H9 (cell line): ENCODE measurements around the gene RBMS3. TPM values are rescaled to one million over a fixed set of nuclear protein-coding genes. Genes with fewer than 3 reads are reported as not detected.

Experiments used
- DNase-seq: peaks from one replicate; pipeline ENCODE4 v3.0.0-alpha.2; 2017
- H2AFZ ChIP-seq: one replicate; pipeline ENCODE4 v1.6.1; 2013; ENCODE audit warnings: mild to moderate bottlenecking, low read length, control low read depth, moderate library complexity
- H2AK5ac ChIP-seq: 2 replicates; pipeline ENCODE4 v1.6.1; 2013; ENCODE audit warnings: low read length, control low read depth, mixed read lengths; ENCODE audit not compliant: insufficient read length
- H2BK120ac ChIP-seq: one replicate; pipeline ENCODE4 v1.6.1; 2013; ENCODE audit warnings: low read depth, mild to moderate bottlenecking, low read length, control low read depth, inconsistent platforms; ENCODE audit not compliant: poor library complexity, severe bottlenecking
- H2BK12ac ChIP-seq: 2 replicates; pipeline ENCODE4 v1.6.1; 2013; ENCODE audit warnings: low read length, control low read depth, mixed read lengths, low read depth; ENCODE audit not compliant: insufficient read length
- H2BK15ac ChIP-seq: 2 replicates; pipeline ENCODE4 v1.6.1; 2013; ENCODE audit warnings: low read depth, low read length, control low read depth
- H2BK20ac ChIP-seq: one replicate; pipeline ENCODE4 v1.6.1; 2013; ENCODE audit warnings: low read depth, mild to moderate bottlenecking, low read length, control low read depth, inconsistent platforms; ENCODE audit not compliant: poor library complexity, severe bottlenecking
- H2BK5ac ChIP-seq: 2 replicates; pipeline ENCODE4 v1.6.1; 2013; ENCODE audit warnings: low read length, control low read depth, mixed read lengths; ENCODE audit not compliant: insufficient read length
- H3K14ac ChIP-seq: 2 replicates; pipeline ENCODE4 v1.6.1; 2013; ENCODE audit warnings: low read length, control low read depth; ENCODE audit not compliant: insufficient read depth
- H3K18ac ChIP-seq: 2 replicates; pipeline ENCODE4 v1.6.1; 2013; ENCODE audit warnings: low read depth, mild to moderate bottlenecking, mixed read lengths, low read length, control low read depth; ENCODE audit not compliant: insufficient read length
- H3K23ac ChIP-seq: 2 replicates; pipeline ENCODE4 v1.6.1; 2013; ENCODE audit warnings: low read length, control low read depth, mixed read lengths, low read depth; ENCODE audit not compliant: insufficient read length
- H3K23me2 ChIP-seq: 2 replicates; pipeline ENCODE4 v1.6.1; 2013; ENCODE audit warnings: low read depth, mild to moderate bottlenecking, mixed read lengths, low read length, control low read depth; ENCODE audit not compliant: insufficient read length, poor library complexity, severe bottlenecking
- H3K27ac ChIP-seq: 2 replicates; pipeline ENCODE4 v1.5.1; 2013; ENCODE audit warnings: low read length, control low read depth, mixed read lengths, low read depth; ENCODE audit not compliant: insufficient read length
- H3K27me3 ChIP-seq: 2 replicates; pipeline ENCODE4 v1.6.1; 2013; ENCODE audit warnings: low read length, control low read depth, inconsistent platforms; ENCODE audit not compliant: insufficient read depth
- H3K4ac ChIP-seq: 2 replicates; pipeline ENCODE4 v1.6.1; 2013; ENCODE audit warnings: low read depth, mild to moderate bottlenecking, control low read depth, inconsistent platforms, low read length, moderate library complexity
- H3K4me1 ChIP-seq: 2 replicates; pipeline ENCODE4 v1.6.1; 2013; ENCODE audit warnings: low read length, control low read depth, inconsistent platforms; ENCODE audit not compliant: insufficient read depth
- H3K4me2 ChIP-seq: 2 replicates; pipeline ENCODE4 v1.6.1; 2013; ENCODE audit warnings: low read length, control low read depth, mixed read lengths; ENCODE audit not compliant: insufficient read length, insufficient read depth
- H3K56ac ChIP-seq: 2 replicates; pipeline ENCODE4 v1.6.1; 2013; ENCODE audit warnings: low read depth, mild to moderate bottlenecking, mixed read lengths, low read length, control low read depth; ENCODE audit not compliant: insufficient read length
- H3K79me1 ChIP-seq: 2 replicates; pipeline ENCODE4 v1.6.1; 2013; ENCODE audit warnings: low read depth, mild to moderate bottlenecking, moderate library complexity, low read length, control low read depth, inconsistent platforms; ENCODE audit not compliant: insufficient read depth, poor library complexity, severe bottlenecking
- H3K79me2 ChIP-seq: 2 replicates; pipeline ENCODE4 v1.6.1; 2013; ENCODE audit warnings: low read length, control low read depth, inconsistent platforms; ENCODE audit not compliant: insufficient read depth
- H3K9ac ChIP-seq: 2 replicates; pipeline ENCODE4 v1.6.1; 2013; ENCODE audit warnings: low read length, control low read depth, mixed read lengths; ENCODE audit not compliant: insufficient read length; ENCODE audit errors: extremely low read depth
- H3K9me3 ChIP-seq: one replicate; pipeline ENCODE4 v1.6.1; 2013; ENCODE audit warnings: low read depth, low read length, inconsistent platforms; ENCODE audit not compliant: control insufficient read depth
- H3T11ph ChIP-seq: one replicate; pipeline ENCODE4 v1.6.1; 2013; ENCODE audit warnings: mild to moderate bottlenecking, low read length, control low read depth, inconsistent platforms
- H4K20me1 ChIP-seq: one replicate; pipeline ENCODE4 v1.6.1; 2013; ENCODE audit not compliant: control insufficient read depth, insufficient read length, insufficient read depth
- H4K5ac ChIP-seq: 2 replicates; pipeline ENCODE4 v1.6.1; 2013; ENCODE audit warnings: low read depth, mild to moderate bottlenecking, mixed read lengths, low read length, control low read depth; ENCODE audit not compliant: insufficient read length
- H4K8ac ChIP-seq: replicated peaks from 2 replicates; pipeline ENCODE4 v1.6.1; 2013; ENCODE audit warnings: low read length, control low read depth, mixed read lengths, low read depth; ENCODE audit not compliant: insufficient read length
- H4K91ac ChIP-seq: 2 replicates; pipeline ENCODE4 v1.6.1; 2013; ENCODE audit warnings: low read depth, mild to moderate bottlenecking, moderate library complexity, mixed read lengths, low read length, control low read depth; ENCODE audit not compliant: insufficient read length
- H3K27ac Mint-ChIP-seq, 3 experiments: 2 replicates in 2 of 3; 3 replicates in 1 of 3; pipeline ENCODE4 v1.8.0; 2020 to 2021; ENCODE audit warnings: mixed read lengths in 3 of 3, mild to moderate bottlenecking in 1 of 3, moderate library complexity in 1 of 3
- H3K27me3 Mint-ChIP-seq: 2 replicates; pipeline ENCODE4 v1.8.0; 2021; ENCODE audit warnings: low read depth, mild to moderate bottlenecking, moderate library complexity, mixed read lengths
- H3K36me3 Mint-ChIP-seq, 3 experiments: 2 replicates in 2 of 3; 3 replicates in 1 of 3; pipeline ENCODE4 v1.8.0; 2020 to 2021; ENCODE audit warnings: low read depth in 3 of 3, mixed read lengths in 3 of 3; ENCODE audit not compliant: insufficient read depth in 1 of 3
- H3K4me1 Mint-ChIP-seq, 2 experiments: 2 replicates each; pipeline ENCODE4 v1.8.0; 2020; ENCODE audit warnings: mixed read lengths in 2 of 2
- H3K4me3 Mint-ChIP-seq, 2 experiments: 2 replicates in 1 of 2; 3 replicates in 1 of 2; pipeline ENCODE4 v1.8.0; 2020 to 2021; ENCODE audit warnings: mild to moderate bottlenecking in 2 of 2, mixed read lengths in 2 of 2, moderate library complexity in 1 of 2
- H3K9me3 Mint-ChIP-seq, 2 experiments: 2 replicates in 1 of 2; 3 replicates in 1 of 2; pipeline ENCODE4 v1.8.0; 2020; ENCODE audit warnings: mild to moderate bottlenecking in 2 of 2, mixed read lengths in 2 of 2, moderate library complexity in 1 of 2
- WGBS: extraction: QIAGEN DNeasy Blood & Tissue Kit; methylation state at CpG from one replicate; pipeline ENCODE4 v1.1.7; 2013; ENCODE audit warnings: missing lambda C conversion rate, low lambda C conversion rate, mixed read lengths; ENCODE audit not compliant: insufficient read length; ENCODE audit errors: extremely low coverage; 5-methylcytosine and 5-hydroxymethylcytosine counted together
- total RNA-seq: library from RNA; stranded (reverse); gene quantifications from 2 replicates; pipeline ENCODE4 v1.2.1, GENCODE V29; 2021
- TF ChIP-seq, protein P1 (sequence below): fragments of 200-600 bp; sonication (generic); conservative IDR thresholded peaks from 3 replicates; pipeline ENCODE4 v1.8.0; 2021; ENCODE audit warnings: antibody characterized with exemption, mild to moderate bottlenecking

Gene RBMS3
- total RNA-seq, 1 experiment from 2014 or later = 8.1 TPM

DNA sequence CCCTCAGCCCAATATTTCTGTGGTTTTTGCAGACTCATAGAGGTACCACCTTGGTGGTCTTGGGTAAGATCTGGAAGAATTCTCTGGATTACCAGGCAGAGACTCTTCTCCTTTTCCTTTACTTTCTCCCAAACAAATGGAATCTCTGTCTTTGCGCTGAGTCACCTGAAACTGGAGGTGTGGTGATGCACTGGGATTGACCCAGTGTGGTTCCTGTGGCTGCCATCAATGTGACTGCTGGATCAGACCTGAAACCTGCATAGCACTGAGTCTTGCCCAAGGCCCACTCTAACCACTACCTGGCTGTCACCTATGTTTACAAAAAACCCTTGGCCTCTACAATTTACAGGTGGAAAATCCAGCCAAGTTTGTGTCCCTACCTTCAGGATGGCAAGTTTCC lies 295.3 kb downstream of the RBMS3 start:
- H3K4me1 ChIP-seq = no peaks in the 10 kb centered on the region
- H2BK15ac ChIP-seq = no peak overlapping the region
- H3K9ac ChIP-seq = no peak overlapping the region
- no peak overlapping the region for H3K18ac ChIP-seq
- H4K8ac ChIP-seq = no peak overlapping the region
- H4K91ac ChIP-seq = no peak overlapping the region
- H3K27me3 ChIP-seq = no peaks in the 10 kb centered on the region
- no peaks in the 10 kb centered on the region for H3K23me2 ChIP-seq
- no peak overlapping the region for H2BK5ac ChIP-seq
- Mint-ChIP-seq H3K27me3 (no peaks in the 10 kb centered on the region), H3K27ac (peak overlapping the region in 1 of 3 experiments; percentile 87; a peak in 3 of 7 replicates), H3K4me1 (no peaks in the 10 kb centered on the region), H3K4me3 (no peak overlapping the region), H3K36me3 (no peaks in the 10 kb centered on the region), H3K9me3 (peaks cover 0 to 4% of the 10 kb centered on the region in 2 experiments; a peak in 2 of 5 replicates)
- H2BK20ac ChIP-seq = no peak overlapping the region
- no peaks in the 10 kb centered on the region for H4K20me1 ChIP-seq
- no peak overlapping the region for H3K4me2 ChIP-seq
- H3K79me1 ChIP-seq = no peaks in the 10 kb centered on the region
- H3K4ac ChIP-seq = no peak overlapping the region
- H2BK12ac ChIP-seq = no peak overlapping the region
- no peak for DNase-seq
- H3K27ac ChIP-seq = no peak overlapping the region
- no peak overlapping the region for H2BK120ac ChIP-seq
- no peaks in the 10 kb centered on the region for H3K79me2 ChIP-seq
- no peak overlapping the region for H3K23ac ChIP-seq
- H3K9me3 ChIP-seq = no peaks in the 10 kb centered on the region
- H3K14ac ChIP-seq = no peak overlapping the region
- H2AK5ac ChIP-seq = no peak overlapping the region
- WGBS = no CpG with 5 or more reads among the region's 1 CpG
- H4K5ac ChIP-seq = no peak overlapping the region
- no peak overlapping the region for H3K56ac ChIP-seq
- TF ChIP-seq, protein P1, sequence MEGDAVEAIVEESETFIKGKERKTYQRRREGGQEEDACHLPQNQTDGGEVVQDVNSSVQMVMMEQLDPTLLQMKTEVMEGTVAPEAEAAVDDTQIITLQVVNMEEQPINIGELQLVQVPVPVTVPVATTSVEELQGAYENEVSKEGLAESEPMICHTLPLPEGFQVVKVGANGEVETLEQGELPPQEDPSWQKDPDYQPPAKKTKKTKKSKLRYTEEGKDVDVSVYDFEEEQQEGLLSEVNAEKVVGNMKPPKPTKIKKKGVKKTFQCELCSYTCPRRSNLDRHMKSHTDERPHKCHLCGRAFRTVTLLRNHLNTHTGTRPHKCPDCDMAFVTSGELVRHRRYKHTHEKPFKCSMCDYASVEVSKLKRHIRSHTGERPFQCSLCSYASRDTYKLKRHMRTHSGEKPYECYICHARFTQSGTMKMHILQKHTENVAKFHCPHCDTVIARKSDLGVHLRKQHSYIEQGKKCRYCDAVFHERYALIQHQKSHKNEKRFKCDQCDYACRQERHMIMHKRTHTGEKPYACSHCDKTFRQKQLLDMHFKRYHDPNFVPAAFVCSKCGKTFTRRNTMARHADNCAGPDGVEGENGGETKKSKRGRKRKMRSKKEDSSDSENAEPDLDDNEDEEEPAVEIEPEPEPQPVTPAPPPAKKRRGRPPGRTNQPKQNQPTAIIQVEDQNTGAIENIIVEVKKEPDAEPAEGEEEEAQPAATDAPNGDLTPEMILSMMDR = no peak
- H3T11ph ChIP-seq = no peak overlapping the region
- no peak overlapping the region for H2AFZ ChIP-seq
